ENCODE data around the gene RACK1.
A peak's percentile ranks its signal among the peaks of the same experiment; 100 is the strongest.
"Not testable (repeated sequence)": the region's sequence is repeated elsewhere in the genome, so short reads cannot be mapped to it uniquely, and the experiment has no call there.

Gene RACK1

GRCh38 chr5:181212080-181212479, 31.6 kb downstream of the RACK1 start:
- no peak for DNase-seq

GRCh38 chr5:181211208-181211607, 32.5 kb downstream of the RACK1 start:
- DNase-seq: no peak

GRCh38 chr5:181210698-181211097, 33.0 kb downstream of the RACK1 start:
- DNase-seq: not testable (repeated sequence)

- not testable (repeated sequence) for DNase-seq
These were observed 33.6 kb downstream of the RACK1 start for GRCh38 chr5:181210148-181210547.

- not testable (repeated sequence) for DNase-seq
These were observed 34.7 kb downstream of the RACK1 start for GRCh38 chr5:181209006-181209405.

- no peak for DNase-seq
These were observed 35.8 kb downstream of the RACK1 start for GRCh38 chr5:181207960-181208253.

- peak; percentile 94 for DNase-seq
These were observed 36.3 kb downstream of the RACK1 start for GRCh38 chr5:181207214-181207959.

- no peak for DNase-seq
These were observed 37.7 kb downstream of the RACK1 start for GRCh38 chr5:181205761-181206649.

GRCh38 chr5:181204826-181205760, 38.6 kb downstream of the RACK1 start, which contains the start of gene TRIM7:
Gene TRIM7 (minus strand): TSS chr5:181205196. CDS start chr5:181205110, 86 bp downstream.
- DNase-seq: peak; percentile 51

- DNase-seq: peak; percentile 43
These were observed 39.4 kb downstream of the RACK1 start for GRCh38 chr5:181204113-181204825.

- no peak for DNase-seq
These were observed 40.0 kb downstream of the RACK1 start for GRCh38 chr5:181203777-181204112.

- no peak for DNase-seq
These were observed 40.5 kb downstream of the RACK1 start for GRCh38 chr5:181203093-181203711.

GRCh38 chr5:181200816-181201215, 42.9 kb downstream of the RACK1 start:
- DNase-seq: no peak

- no peak for DNase-seq
These were observed 43.6 kb downstream of the RACK1 start for GRCh38 chr5:181199881-181200638.

GRCh38 chr5:181198905-181199519, 44.7 kb downstream of the RACK1 start:
- DNase-seq: no peak

- DNase-seq: peak; percentile 40
These were observed 45.5 kb downstream of the RACK1 start for GRCh38 chr5:181198106-181198685.

GRCh38 chr5:181197326-181197951, 46.3 kb downstream of the RACK1 start:
- DNase-seq: peak; percentile 37

GRCh38 chr5:181195249-181195761, 48.4 kb downstream of the RACK1 start:
- no peak for DNase-seq
